OCI-LY1 (cell line): Measurements from ENCODE around the gene DPAGT1.

Experiments used
- H2AFZ ChIP-seq: fragments of 200-600 bp; sonication (generic), shearing (Covaris generic); 2 replicates; pipeline ENCODE4 v1.6.0; 2014; ENCODE audit warnings: antibody characterized with exemption, mild to moderate bottlenecking, low read length
- H3F3A ChIP-seq: fragments of 200-600 bp; sonication (generic), shearing (Covaris generic); 2 replicates; pipeline ENCODE4 v1.6.0; 2014; ENCODE audit warnings: mild to moderate bottlenecking, antibody characterized with exemption, low read length, moderate library complexity; ENCODE audit not compliant: insufficient read depth
- H3K27ac ChIP-seq: fragments of 200-600 bp; sonication (generic); 2 replicates; pipeline ENCODE4 v1.5.1; 2014; ENCODE audit warnings: low read length, mixed run types, mild to moderate bottlenecking, low read depth; ENCODE audit not compliant: poor library complexity, severe bottlenecking
- H3K27me3 ChIP-seq: fragments of 200-600 bp; sonication (generic); 2 replicates; pipeline ENCODE4 v1.6.0; 2014; ENCODE audit warnings: antibody characterized with exemption, mild to moderate bottlenecking, low read length, moderate library complexity; ENCODE audit not compliant: insufficient read depth
- H3K36me3 ChIP-seq: fragments of 200-600 bp; sonication (generic); 2 replicates; pipeline ENCODE4 v1.6.1; 2014; ENCODE audit warnings: mild to moderate bottlenecking, antibody characterized with exemption, low read length, moderate library complexity, mixed read lengths; ENCODE audit not compliant: insufficient read depth
- H3K4me1 ChIP-seq: fragments of 200-600 bp; sonication (generic); 2 replicates; pipeline ENCODE4 v1.5.1; 2014; ENCODE audit warnings: mild to moderate bottlenecking, low read length, moderate library complexity; ENCODE audit not compliant: insufficient read depth, severe bottlenecking
- H3K4me2 ChIP-seq: fragments of 200-600 bp; sonication (generic), shearing (Covaris generic); 2 replicates; pipeline ENCODE4 v1.6.1; 2014; ENCODE audit warnings: low read length
- H3K4me3 ChIP-seq: fragments of 200-600 bp; sonication (generic); 2 replicates; pipeline ENCODE4 v1.5.1; 2014; ENCODE audit warnings: low read length, low read depth, mild to moderate bottlenecking, mixed read lengths; ENCODE audit not compliant: poor library complexity, severe bottlenecking
- H3K79me2 ChIP-seq: fragments of 200-600 bp; shearing (Covaris generic); 2 replicates; pipeline ENCODE4 v1.6.1; 2016; ENCODE audit warnings: mixed run types, low read length, mixed read lengths; ENCODE audit not compliant: insufficient read depth
- H3K9ac ChIP-seq: fragments of 200-600 bp; sonication (generic), shearing (Covaris generic); 2 replicates; pipeline ENCODE4 v1.6.1; 2014; ENCODE audit warnings: mild to moderate bottlenecking, low read length, mixed read lengths
- H3K9me2 ChIP-seq: fragments of 200-600 bp; sonication (generic), shearing (Covaris generic); 2 replicates; pipeline ENCODE4 v1.6.1; 2014; ENCODE audit warnings: low read depth, mild to moderate bottlenecking, low read length, mixed read lengths
- H3K9me3 ChIP-seq: fragments of 200-600 bp; shearing (Covaris generic); 2 replicates; pipeline ENCODE4 v1.6.1; 2014; ENCODE audit warnings: low read length, mixed read lengths
- H4K20me1 ChIP-seq: fragments of 200-600 bp; sonication (generic), shearing (Covaris generic); 2 replicates; pipeline ENCODE4 v1.6.0; 2016; ENCODE audit warnings: mild to moderate bottlenecking, low read length; ENCODE audit not compliant: insufficient read depth
- EZH2 ChIP-seq: fragments of 200-600 bp; sonication (generic), shearing (Covaris generic); IDR thresholded peaks from 2 replicates; pipeline ENCODE4 v1.8.0; 2017; ENCODE audit warnings: borderline replicate concordance, mixed run types, mild to moderate bottlenecking, antibody characterized with exemption, low read length, moderate library complexity, mixed read lengths
- TF ChIP-seq, protein P1 (sequence below): fragments of 200-600 bp; sonication (generic), shearing (Covaris generic); IDR thresholded peaks from 2 replicates; pipeline ENCODE4 v1.5.1; 2017; ENCODE audit warnings: mild to moderate bottlenecking, antibody characterized with exemption, low read length, moderate library complexity, mixed read lengths

The DPAGT1 gene

DNA sequence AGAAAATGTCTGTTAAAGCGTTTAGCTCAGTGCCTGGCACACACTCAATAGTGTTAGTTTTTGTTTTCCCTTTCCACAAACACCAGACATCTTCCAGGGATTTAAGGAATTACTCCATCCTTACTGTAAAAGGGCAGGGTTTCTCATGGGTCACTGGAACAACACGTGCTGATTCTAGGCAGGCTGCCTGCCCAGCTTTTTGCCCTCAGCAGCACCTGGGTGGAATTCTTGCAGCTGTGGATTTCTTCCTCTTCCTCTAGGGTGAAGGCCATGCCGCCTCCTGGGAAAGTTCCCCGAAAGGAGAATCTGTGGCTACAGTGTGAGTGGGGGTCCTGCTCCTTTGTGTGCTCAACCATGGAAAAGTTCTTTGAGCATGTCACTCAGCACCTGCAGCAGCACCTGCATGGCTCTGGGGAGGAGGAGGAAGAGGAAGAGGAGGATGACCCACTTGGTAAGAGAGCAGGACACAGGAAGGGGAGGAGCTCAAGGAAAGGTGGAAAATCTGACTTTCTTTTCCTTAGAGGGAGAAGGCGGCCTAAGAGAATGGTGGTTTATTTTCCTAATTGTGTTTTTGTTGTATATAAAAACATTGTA, 25.1 kb upstream of the DPAGT1 start:
- peak overlapping the region; percentile 12 for H3K27ac ChIP-seq
- TF ChIP-seq EZH2: no peak
- TF ChIP-seq, protein P1, sequence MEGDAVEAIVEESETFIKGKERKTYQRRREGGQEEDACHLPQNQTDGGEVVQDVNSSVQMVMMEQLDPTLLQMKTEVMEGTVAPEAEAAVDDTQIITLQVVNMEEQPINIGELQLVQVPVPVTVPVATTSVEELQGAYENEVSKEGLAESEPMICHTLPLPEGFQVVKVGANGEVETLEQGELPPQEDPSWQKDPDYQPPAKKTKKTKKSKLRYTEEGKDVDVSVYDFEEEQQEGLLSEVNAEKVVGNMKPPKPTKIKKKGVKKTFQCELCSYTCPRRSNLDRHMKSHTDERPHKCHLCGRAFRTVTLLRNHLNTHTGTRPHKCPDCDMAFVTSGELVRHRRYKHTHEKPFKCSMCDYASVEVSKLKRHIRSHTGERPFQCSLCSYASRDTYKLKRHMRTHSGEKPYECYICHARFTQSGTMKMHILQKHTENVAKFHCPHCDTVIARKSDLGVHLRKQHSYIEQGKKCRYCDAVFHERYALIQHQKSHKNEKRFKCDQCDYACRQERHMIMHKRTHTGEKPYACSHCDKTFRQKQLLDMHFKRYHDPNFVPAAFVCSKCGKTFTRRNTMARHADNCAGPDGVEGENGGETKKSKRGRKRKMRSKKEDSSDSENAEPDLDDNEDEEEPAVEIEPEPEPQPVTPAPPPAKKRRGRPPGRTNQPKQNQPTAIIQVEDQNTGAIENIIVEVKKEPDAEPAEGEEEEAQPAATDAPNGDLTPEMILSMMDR: no peak
- no peak overlapping the region for H3K9ac ChIP-seq
- no peak overlapping the region for H3K4me2 ChIP-seq
- H3F3A ChIP-seq: no peaks in the 10 kb centered on the region
- no peaks in the 10 kb centered on the region for H3K9me2 ChIP-seq
- H3K4me3 ChIP-seq: no peak overlapping the region
- H3K27me3 ChIP-seq: no peaks in the 10 kb centered on the region
- H3K79me2 ChIP-seq: peaks cover 4% of the 10 kb centered on the region
- H3K36me3 ChIP-seq: peaks cover 17% of the 10 kb centered on the region
- H2AFZ ChIP-seq: no peak overlapping the region
- peaks cover 13% of the 10 kb centered on the region for H3K4me1 ChIP-seq
- H3K9me3 ChIP-seq: no peaks in the 10 kb centered on the region
- no peaks in the 10 kb centered on the region for H4K20me1 ChIP-seq

DNA sequence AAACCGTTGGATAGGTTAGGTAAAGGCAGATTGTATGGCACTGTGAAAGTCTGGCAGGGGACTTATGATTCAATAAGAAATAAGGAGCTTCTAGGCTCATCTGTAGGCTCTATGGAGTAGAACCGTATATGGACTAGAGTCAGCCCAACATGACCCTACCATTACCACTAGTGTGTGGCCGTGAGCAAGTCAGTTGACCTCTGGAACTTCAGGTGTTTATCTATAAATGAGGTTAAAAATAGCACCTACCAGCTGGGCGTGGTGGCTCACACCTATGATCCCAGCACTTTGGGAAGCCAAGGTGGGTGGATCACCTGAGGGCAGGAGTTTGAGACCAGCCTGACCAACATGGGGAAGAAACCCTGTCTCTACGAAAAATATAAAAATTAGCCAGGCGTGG, 24.2 kb upstream of the DPAGT1 start:
- Histone ChIP-seq H3K79me2 (peaks cover 4% of the 10 kb centered on the region), H3K27ac (no peak overlapping the region), H3K4me1 (peaks cover 16% of the 10 kb centered on the region), H3K4me2 (no peak overlapping the region), H3K9ac (no peak overlapping the region), H3K9me3 (no peaks in the 10 kb centered on the region), H2AFZ (no peak overlapping the region), H3K4me3 (no peak overlapping the region), H4K20me1 (no peaks in the 10 kb centered on the region), H3F3A (no peaks in the 10 kb centered on the region), H3K27me3 (no peaks in the 10 kb centered on the region), H3K9me2 (no peaks in the 10 kb centered on the region), H3K36me3 (peaks cover 9% of the 10 kb centered on the region)
- no peak for TF ChIP-seq EZH2
- TF ChIP-seq, protein P1: no peak

DNA sequence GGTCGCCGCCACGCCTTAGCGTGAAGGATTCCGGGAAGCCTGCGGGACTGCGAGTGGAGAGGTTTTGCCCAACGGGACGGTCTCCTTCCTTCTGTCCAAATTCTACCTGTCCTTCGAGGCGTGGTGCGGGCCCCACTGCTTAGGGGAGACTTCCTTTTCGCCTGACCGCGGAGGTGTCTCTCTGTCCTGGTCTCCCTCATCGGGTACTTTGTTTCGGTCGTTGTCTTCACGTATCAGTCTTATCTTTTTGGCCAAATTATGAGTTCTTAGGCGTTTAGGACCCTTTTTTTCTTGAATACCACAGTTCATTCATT, 20.1 kb upstream of the DPAGT1 start:
- Histone ChIP-seq H3K9ac (peak overlapping the region; percentile 91), H3K79me2 (peaks cover 4% of the 10 kb centered on the region), H3K27me3 (no peaks in the 10 kb centered on the region), H2AFZ (no peak overlapping the region), H3K4me1 (peaks cover 22% of the 10 kb centered on the region), H3K4me2 (peak overlapping the region; percentile 77), H4K20me1 (no peaks in the 10 kb centered on the region), H3K9me3 (no peaks in the 10 kb centered on the region), H3K4me3 (peak overlapping the region; percentile 98), H3F3A (no peaks in the 10 kb centered on the region), H3K9me2 (no peaks in the 10 kb centered on the region), H3K27ac (no peak overlapping the region), H3K36me3 (peaks cover 11% of the 10 kb centered on the region)
- TF ChIP-seq EZH2: no peak
